GM23248 (cell line): ENCODE data around the gene ALPK1.

Experiments
- EZH2 ChIP-seq: fragments of 200-600 bp; sonication (generic); IDR thresholded peaks from 2 replicates; pipeline ENCODE4 v1.6.1; 2018; ENCODE audit warnings: antibody characterized with exemption, mild to moderate bottlenecking; ENCODE audit not compliant: insufficient read depth, poor library complexity, severe bottlenecking
- EZH2phosphoT487 ChIP-seq: fragments of 200-600 bp; sonication (generic); IDR thresholded peaks from 2 replicates; pipeline ENCODE4 v1.6.1; 2018; ENCODE audit warnings: antibody characterized with exemption, moderate library complexity, mild to moderate bottlenecking, low read depth; ENCODE audit not compliant: insufficient read depth

- TF ChIP-seq EZH2phosphoT487: no peak
- no peak for TF ChIP-seq EZH2
Measured at GRCh38 chr4:112377171-112377570, 80.0 kb downstream of the ALPK1 start.
